Tibial nerve (tissue), 4 donors: ENCODE measurements around the gene PLXDC2.

ENCODE experiments used
- CTCF ChIP-seq, 5 experiments: fragments of 200-600 bp in 3 of 5; fragments of 450-650 bp in 2 of 5; sonication (generic) in 3 of 5; IDR thresholded peaks; one replicate each; pipeline ENCODE4 v1.5.1; 2016 to 2019; ENCODE audit warnings: antibody characterized with exemption in 5 of 5, mild to moderate bottlenecking in 3 of 5, moderate library complexity in 2 of 5
- EP300 ChIP-seq, 2 donors: sonication (generic); formaldehyde crosslinking; IDR thresholded peaks; one replicate each; pipeline ENCODE4 v1.6.1; 2017; ENCODE audit warnings: antibody characterized with exemption in 2 of 2, mild to moderate bottlenecking in 1 of 2

- TF ChIP-seq CTCF (IDR thresholded peaks at IDR 0.05) (no peak), EP300 (IDR thresholded peaks at IDR 0.05) (no peak)
Measured at GRCh38 chr10:19775296-19775695, 40.9 kb upstream of the PLXDC2 start.
